ENCODE results near the gene ICE2.

DNA sequence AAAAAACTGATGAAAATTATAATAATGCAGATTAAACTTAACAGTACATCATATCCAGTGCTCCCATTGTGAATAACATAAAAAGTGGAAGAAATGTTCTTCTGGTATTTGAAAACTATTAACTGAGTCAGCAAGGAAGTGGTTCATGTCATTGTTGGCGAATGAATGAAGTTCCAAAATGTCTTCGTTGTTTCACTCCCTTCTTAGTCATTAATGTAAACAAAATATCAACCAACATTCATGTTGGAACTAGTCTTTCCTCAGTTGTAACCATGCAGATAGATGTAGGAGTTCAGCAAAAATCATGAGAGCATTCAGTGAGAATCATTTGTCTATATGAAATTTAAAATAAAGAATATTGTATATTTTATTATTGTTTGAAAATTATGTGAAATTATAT, 44.1 kb upstream of the ICE2 start:
- TF ChIP-seq, protein P1, sequence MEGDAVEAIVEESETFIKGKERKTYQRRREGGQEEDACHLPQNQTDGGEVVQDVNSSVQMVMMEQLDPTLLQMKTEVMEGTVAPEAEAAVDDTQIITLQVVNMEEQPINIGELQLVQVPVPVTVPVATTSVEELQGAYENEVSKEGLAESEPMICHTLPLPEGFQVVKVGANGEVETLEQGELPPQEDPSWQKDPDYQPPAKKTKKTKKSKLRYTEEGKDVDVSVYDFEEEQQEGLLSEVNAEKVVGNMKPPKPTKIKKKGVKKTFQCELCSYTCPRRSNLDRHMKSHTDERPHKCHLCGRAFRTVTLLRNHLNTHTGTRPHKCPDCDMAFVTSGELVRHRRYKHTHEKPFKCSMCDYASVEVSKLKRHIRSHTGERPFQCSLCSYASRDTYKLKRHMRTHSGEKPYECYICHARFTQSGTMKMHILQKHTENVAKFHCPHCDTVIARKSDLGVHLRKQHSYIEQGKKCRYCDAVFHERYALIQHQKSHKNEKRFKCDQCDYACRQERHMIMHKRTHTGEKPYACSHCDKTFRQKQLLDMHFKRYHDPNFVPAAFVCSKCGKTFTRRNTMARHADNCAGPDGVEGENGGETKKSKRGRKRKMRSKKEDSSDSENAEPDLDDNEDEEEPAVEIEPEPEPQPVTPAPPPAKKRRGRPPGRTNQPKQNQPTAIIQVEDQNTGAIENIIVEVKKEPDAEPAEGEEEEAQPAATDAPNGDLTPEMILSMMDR (IDR thresholded peaks at IDR 0.05 in 4 of 5, conservative IDR thresholded peaks at IDR 0.05 in 1 of 5), result no peak
- TF ChIP-seq POLR2A (IDR thresholded peaks at IDR 0.05), result no peak
